Neural cell (in vitro differentiated cells): ENCODE data around the gene HLCS. TPM values are rescaled to one million over a fixed set of nuclear protein-coding genes. Genes with fewer than 3 reads are reported as not detected.

Experiments used
- H2AFZ ChIP-seq: fragments of 200-600, 300-800 bp; sonication (generic), shearing (Covaris generic); 2 replicates; pipeline ENCODE4 v1.6.0; 2014; ENCODE audit warnings: low read depth, mild to moderate bottlenecking, antibody characterized with exemption, low read length, moderate library complexity
- H3F3A ChIP-seq: fragments of 200-600 bp; shearing (Covaris generic); 2 replicates; pipeline ENCODE4 v1.6.1; 2016; ENCODE audit warnings: mild to moderate bottlenecking, moderate library complexity, mixed read lengths, antibody characterized with exemption, low read length; ENCODE audit not compliant: insufficient read depth, poor library complexity, severe bottlenecking
- H3K27ac ChIP-seq: fragments of 200-600, 300-800 bp; sonication (generic), shearing (Covaris generic); 2 replicates; pipeline ENCODE4 v1.5.1; 2014; ENCODE audit warnings: mild to moderate bottlenecking, low read length, moderate library complexity
- H3K27me3 ChIP-seq: fragments of 300-800, 200-600 bp; sonication (generic), shearing (Covaris generic); 2 replicates; pipeline ENCODE4 v1.6.0; 2014; ENCODE audit warnings: mild to moderate bottlenecking, low read depth, low read length, moderate library complexity; ENCODE audit not compliant: insufficient read depth
- H3K36me3 ChIP-seq: fragments of 300-800, 200-600 bp; sonication (generic), shearing (Covaris generic); 2 replicates; pipeline ENCODE4 v1.5.1; 2014; ENCODE audit warnings: mild to moderate bottlenecking, antibody characterized with exemption, low read length, moderate library complexity; ENCODE audit not compliant: insufficient read depth
- H3K4me2 ChIP-seq: fragments of 300-800, 200-600 bp; sonication (generic), shearing (Covaris generic); 2 replicates; pipeline ENCODE4 v1.6.0; 2014; ENCODE audit warnings: mild to moderate bottlenecking, low read length
- H3K4me3 ChIP-seq: fragments of 300-800, 200-600 bp; sonication (generic), shearing (Covaris generic); 2 replicates; pipeline ENCODE4 v1.5.1; 2014; ENCODE audit warnings: mild to moderate bottlenecking, low read length, moderate library complexity
- H3K79me2 ChIP-seq: fragments of 200-600 bp; shearing (Covaris generic); replicated peaks from 2 replicates; pipeline ENCODE4 v1.6.0; 2014; ENCODE audit warnings: mild to moderate bottlenecking, low read length, moderate library complexity; ENCODE audit not compliant: insufficient read depth
- H3K9ac ChIP-seq: fragments of 300-800, 200-600 bp; sonication (generic), shearing (Covaris generic); 2 replicates; pipeline ENCODE4 v1.6.1; 2016; ENCODE audit warnings: mild to moderate bottlenecking, low read length, mixed read lengths
- H3K9me2 ChIP-seq: fragments of 200-600 bp; shearing (Covaris generic); 2 replicates; pipeline ENCODE4 v1.6.1; 2016; ENCODE audit warnings: mild to moderate bottlenecking, low read length, mixed read lengths; ENCODE audit not compliant: insufficient read depth
- H3K9me3 ChIP-seq: fragments of 200-600, 300-800 bp; sonication (generic), shearing (Covaris generic); 2 replicates; pipeline ENCODE4 v1.6.1; 2016; ENCODE audit warnings: mild to moderate bottlenecking, mixed run types, low read length, moderate library complexity, mixed read lengths
- H4K20me1 ChIP-seq: fragments of 200-600 bp; shearing (Covaris generic); 2 replicates; pipeline ENCODE4 v1.6.1; 2016; ENCODE audit warnings: mild to moderate bottlenecking, mixed run types; ENCODE audit not compliant: insufficient read depth
- EP300 ChIP-seq: fragments of 450-650 bp; conservative IDR thresholded peaks from 2 replicates; pipeline ENCODE4 v1.6.1; 2014; ENCODE audit warnings: antibody characterized with exemption, mild to moderate bottlenecking, moderate library complexity; ENCODE audit not compliant: poor library complexity, severe bottlenecking
- EZH2 ChIP-seq: fragments of 200-600, 300-800 bp; shearing (Covaris generic), sonication (generic); IDR thresholded peaks from 2 replicates; pipeline ENCODE4 v1.6.1; 2014; ENCODE audit warnings: antibody characterized with exemption, low read length, borderline replicate concordance, mild to moderate bottlenecking; ENCODE audit not compliant: insufficient read depth, poor library complexity, severe bottlenecking
- MXI1 ChIP-seq: fragments of 450-650 bp; conservative IDR thresholded peaks from 2 replicates; pipeline ENCODE4 v1.6.1; 2014; ENCODE audit warnings: antibody characterized with exemption, mild to moderate bottlenecking; ENCODE audit not compliant: poor library complexity, severe bottlenecking
- POLR2AphosphoS5 ChIP-seq: IDR thresholded peaks from 2 replicates; pipeline ENCODE4 v1.6.1; 2012
- RAD21 ChIP-seq: fragments of 450-650 bp; conservative IDR thresholded peaks from 2 replicates; pipeline ENCODE4 v1.6.1; 2014; ENCODE audit warnings: antibody characterized with exemption, mild to moderate bottlenecking, moderate library complexity
- REST ChIP-seq: IDR thresholded peaks from 2 replicates; pipeline ENCODE4 v1.6.1; 2012; ENCODE audit warnings: borderline replicate concordance
- SMC3 ChIP-seq: fragments of 450-650 bp; conservative IDR thresholded peaks from 2 replicates; pipeline ENCODE4 v1.6.1; 2014; ENCODE audit warnings: antibody characterized with exemption, mild to moderate bottlenecking, moderate library complexity; ENCODE audit not compliant: poor library complexity
- TAF1 ChIP-seq: IDR thresholded peaks from 2 replicates; pipeline ENCODE4 v1.6.1; 2012; ENCODE audit warnings: low read depth
- polyA plus RNA-seq: library from polyadenylated mRNA; depleted of rRNA; stranded (reverse); fragments of >200 nt; gene quantifications from 2 replicates; pipeline ENCODE4 v1.2.3, GENCODE V29; 2014
- TF ChIP-seq, protein P1 (sequence below): fragments of 450-650 bp; IDR thresholded peaks from 2 replicates; pipeline ENCODE4 v1.5.1; 2014; ENCODE audit warnings: antibody characterized with exemption, mild to moderate bottlenecking, moderate library complexity; ENCODE audit not compliant: poor library complexity, severe bottlenecking

The HLCS gene
- polyA plus RNA-seq, 1 donor from 2014 or later, result 12.1 TPM

- no peak for TF ChIP-seq MXI1
- TF ChIP-seq SMC3, result no peak
- TF ChIP-seq, protein P1, sequence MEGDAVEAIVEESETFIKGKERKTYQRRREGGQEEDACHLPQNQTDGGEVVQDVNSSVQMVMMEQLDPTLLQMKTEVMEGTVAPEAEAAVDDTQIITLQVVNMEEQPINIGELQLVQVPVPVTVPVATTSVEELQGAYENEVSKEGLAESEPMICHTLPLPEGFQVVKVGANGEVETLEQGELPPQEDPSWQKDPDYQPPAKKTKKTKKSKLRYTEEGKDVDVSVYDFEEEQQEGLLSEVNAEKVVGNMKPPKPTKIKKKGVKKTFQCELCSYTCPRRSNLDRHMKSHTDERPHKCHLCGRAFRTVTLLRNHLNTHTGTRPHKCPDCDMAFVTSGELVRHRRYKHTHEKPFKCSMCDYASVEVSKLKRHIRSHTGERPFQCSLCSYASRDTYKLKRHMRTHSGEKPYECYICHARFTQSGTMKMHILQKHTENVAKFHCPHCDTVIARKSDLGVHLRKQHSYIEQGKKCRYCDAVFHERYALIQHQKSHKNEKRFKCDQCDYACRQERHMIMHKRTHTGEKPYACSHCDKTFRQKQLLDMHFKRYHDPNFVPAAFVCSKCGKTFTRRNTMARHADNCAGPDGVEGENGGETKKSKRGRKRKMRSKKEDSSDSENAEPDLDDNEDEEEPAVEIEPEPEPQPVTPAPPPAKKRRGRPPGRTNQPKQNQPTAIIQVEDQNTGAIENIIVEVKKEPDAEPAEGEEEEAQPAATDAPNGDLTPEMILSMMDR, result no peak
- TF ChIP-seq EZH2, result no peak
- TF ChIP-seq RAD21, result no peak
- TF ChIP-seq EP300, result no peak
- no peak for TF ChIP-seq TAF1
- TF ChIP-seq POLR2AphosphoS5, result no peak
- no peak for TF ChIP-seq REST
- no peaks in the 10 kb centered on the region for H4K20me1 ChIP-seq
- no peak overlapping the region for H3K27ac ChIP-seq
- H3K4me3 ChIP-seq, result no peak overlapping the region
- H3F3A ChIP-seq, result peaks cover 3% of the 10 kb centered on the region
- no peaks in the 10 kb centered on the region for H3K36me3 ChIP-seq
- no peaks in the 10 kb centered on the region for H3K9me3 ChIP-seq
- no peak overlapping the region for H2AFZ ChIP-seq
- no peaks in the 10 kb centered on the region for H3K9me2 ChIP-seq
- no peaks in the 10 kb centered on the region for H3K27me3 ChIP-seq
- no peak overlapping the region for H3K4me2 ChIP-seq
- H3K9ac ChIP-seq, result no peak overlapping the region
- H3K79me2 ChIP-seq, result no peaks in the 10 kb centered on the region
Measured at GRCh38 chr21:36994501-36995158, 28.2 kb upstream of the HLCS start.

DNA sequence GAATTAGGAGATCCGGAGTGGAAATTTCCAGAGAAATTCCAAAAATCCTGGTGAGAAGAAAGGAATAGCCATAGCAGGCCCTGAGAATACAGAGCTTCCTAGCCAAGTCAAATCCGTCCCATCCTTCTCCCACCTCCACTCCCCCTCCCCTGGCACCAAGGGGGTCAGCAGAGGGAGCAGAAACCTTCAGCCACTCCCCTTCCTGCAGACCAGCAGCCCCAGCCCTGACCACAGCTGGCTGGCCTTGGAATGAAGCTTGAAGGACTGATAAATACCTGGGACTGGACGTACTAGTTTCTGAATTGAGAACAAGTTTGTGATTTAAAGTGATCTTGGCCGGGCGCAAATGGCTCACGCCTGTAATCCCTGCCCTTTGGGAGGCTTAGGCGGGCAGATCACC is 26.2 kb upstream of the HLCS start:
- H2AFZ ChIP-seq, result no peak overlapping the region
- TF ChIP-seq SMC3 (no peak), REST (no peak), EZH2 (no peak), EP300 (no peak), RAD21 (no peak), MXI1 (no peak), POLR2AphosphoS5 (no peak), TAF1 (no peak)
- TF ChIP-seq, protein P1, result no peak

More for the DNA sequence above, 26.2 kb upstream of the HLCS start:
- Histone ChIP-seq H3K4me2 (no peak overlapping the region), H4K20me1 (no peaks in the 10 kb centered on the region), H3K9me2 (no peaks in the 10 kb centered on the region), H3K9ac (no peak overlapping the region), H3K9me3 (no peaks in the 10 kb centered on the region), H3K27ac (no peak overlapping the region), H3K79me2 (no peaks in the 10 kb centered on the region), H3F3A (peaks cover 3% of the 10 kb centered on the region), H3K4me3 (no peak overlapping the region), H3K36me3 (no peaks in the 10 kb centered on the region), H3K27me3 (no peaks in the 10 kb centered on the region)
